ENCODE measurements around the gene WDR17. TPM values are rescaled to one million over a fixed set of nuclear protein-coding genes. Genes with fewer than 3 reads are reported as not detected.

Gene WDR17
- total RNA-seq, 3 donors from 2014 or later: 1.7 to 4.3 (median 3.9) TPM

DNA sequence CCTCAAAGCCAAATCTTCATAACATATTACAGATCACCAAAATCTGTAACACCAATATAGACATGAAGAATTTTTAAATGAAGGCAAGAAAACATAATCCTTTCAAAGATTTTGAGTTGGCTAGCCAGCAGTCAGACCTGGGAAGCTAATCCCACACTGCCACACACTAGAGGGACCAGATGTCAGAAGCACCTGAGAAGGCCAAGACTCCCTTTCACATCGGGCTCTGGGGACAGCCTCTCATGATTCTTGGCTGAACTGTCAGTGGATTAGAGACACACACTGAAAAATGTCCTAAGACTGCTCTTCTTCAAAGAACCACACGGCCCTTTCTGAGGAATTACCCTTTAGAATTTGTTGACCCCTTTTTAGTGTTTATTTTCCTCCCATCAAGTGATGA, 157.9 kb downstream of the WDR17 start:
- Mint-ChIP-seq H3K4me3 (no peak overlapping the region), H3K9me3 (no peaks in the 10 kb centered on the region), H3K27me3 (ENCODE audit: low read depth) (peaks cover 7% of the 10 kb centered on the region), H3K4me1 (ENCODE audit: low read depth) (no peaks in the 10 kb centered on the region), H3K36me3 (ENCODE audit: insufficient read depth) (no peaks in the 10 kb centered on the region)
- DNase-seq: no peak
- ATAC-seq: no peak

- no peak overlapping the region for H3K4me3 Mint-ChIP-seq
- H3K9me3 Mint-ChIP-seq: no peaks in the 10 kb centered on the region
- no peak for DNase-seq
- H3K4me1 Mint-ChIP-seq (ENCODE audit: low read depth): no peaks in the 10 kb centered on the region
- peaks cover 5% of the 10 kb centered on the region for H3K27me3 Mint-ChIP-seq (ENCODE audit: low read depth)
- ATAC-seq: no peak
- H3K36me3 Mint-ChIP-seq (ENCODE audit: insufficient read depth): no peaks in the 10 kb centered on the region
Measured at GRCh38 chr4:176226736-176227135, 161.1 kb downstream of the WDR17 start.

DNA sequence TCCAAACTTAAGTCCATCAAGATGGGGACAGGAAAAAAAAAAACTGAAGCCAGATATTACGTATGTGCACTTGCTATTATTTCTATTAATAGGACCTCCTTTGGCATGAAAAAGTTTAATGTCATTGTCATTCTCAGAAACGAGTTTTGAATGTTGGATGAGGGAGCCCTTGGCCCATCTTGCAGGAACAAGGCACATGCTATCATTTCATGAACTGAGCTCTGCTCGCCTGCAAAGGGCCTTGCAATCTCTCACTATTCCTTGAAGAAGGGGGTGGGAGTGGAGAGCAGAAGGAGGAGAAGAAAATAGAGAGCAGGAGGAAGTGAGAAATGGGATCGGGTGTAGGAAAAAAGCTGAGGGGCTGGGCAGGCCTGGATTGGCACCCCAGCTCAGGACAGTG, 164.0 kb downstream of the WDR17 start:
- Mint-ChIP-seq H3K27me3 (ENCODE audit: low read depth) (peaks cover 7% of the 10 kb centered on the region), H3K9me3 (no peaks in the 10 kb centered on the region)
- no peak for ATAC-seq

More for the DNA sequence above, 164.0 kb downstream of the WDR17 start:
- Mint-ChIP-seq H3K36me3 (ENCODE audit: insufficient read depth) (no peaks in the 10 kb centered on the region), H3K4me3 (no peak overlapping the region), H3K4me1 (ENCODE audit: low read depth) (no peaks in the 10 kb centered on the region)
- DNase-seq: no peak

Other genes starting within 250 kb of the WDR17 start
- not detected for gene SPATA4, start 129.7 kb downstream of the WDR17 start, total RNA-seq
- gene ASB5, start 203.4 kb downstream of the WDR17 start, total RNA-seq: not detected

All from activated T-cell treated with anti-CD3 and anti-CD28 coated beads, Interleukin-2, amount 50 U/mL, for 4 hours (primary cell).